Measurements from ENCODE around the gene EDRF1. TPM values are rescaled to one million over a fixed set of nuclear protein-coding genes. Genes with fewer than 3 reads are reported as not detected.

The EDRF1 gene
- total and polyA plus RNA-seq, 10 of the 15 experiments (the other 5 are each of a cell fraction or from before 2014, with no cell fraction given): 16.8 to 99.7 (median 42.9) TPM

GRCh38 chr10:125687507-125688185 lies 31.9 kb upstream of the EDRF1 start:
- no peak overlapping the region for H3K4me2 ChIP-seq (ENCODE audit: control insufficient read depth, insufficient read depth)
- RAD21 ChIA-PET (ENCODE audit: unreplicated experiment): no interaction called here

GRCh38 chr10:125689955-125690569 lies 29.4 kb upstream of the EDRF1 start:
- POLR2A ChIA-PET: no interaction called here
- no peak for ATAC-seq
- no peaks in the 10 kb centered on the region for H3K4me1 ChIP-seq (ENCODE audit: control insufficient read depth, insufficient read depth, low read length)
- H3K4me3 ChIP-seq: no peak overlapping the region
- DNase-seq (ENCODE audit: low read depth, low spot score): no peak
- CTCF ChIA-PET: no interaction called here
- BruUV-seq (replicated peaks): no TSS peak
- in situ Hi-C loops (cut with MboI) (no loop called here), intact Hi-C loops (cut with micrococcal nuclease; ENCODE audit: unreplicated experiment) (no loop called here)
- no peak overlapping the region for H3K27ac ChIP-seq (ENCODE audit: control insufficient read depth, insufficient read depth)
- SMC1A ChIA-PET (ENCODE audit: uncharacterized antibody, unreplicated experiment): interaction anchor here (0.8 kb wide), 1 partner anchor 10 kb away, joined by 3 read pairs; no protein-coding TSS in a partner anchor
- no peak overlapping the region for H3K9ac ChIP-seq (ENCODE audit: control insufficient read depth, insufficient read depth, low read length)
- H3K36me3 ChIP-seq (ENCODE audit: control insufficient read depth in 2 of 2, insufficient read depth in 2 of 2, low read length in 1 of 2): no peaks in the 10 kb centered on the region
- no peak for FAIRE-seq
- no peaks in the 10 kb centered on the region for H4K20me1 ChIP-seq (ENCODE audit: control insufficient read depth, insufficient read depth)
- no peak overlapping the region for H3K4me2 ChIP-seq (ENCODE audit: control insufficient read depth, insufficient read depth)
- RAD21 ChIA-PET (ENCODE audit: unreplicated experiment): no interaction called here
- H3K9me3 ChIP-seq (replicated peaks; ENCODE audit: control insufficient read depth, insufficient read depth, low read length): no peaks in the 10 kb centered on the region
- peaks cover 0 to 2% of the 10 kb centered on the region in 2 experiments; a peak in 1 of 4 replicates for H3K27me3 ChIP-seq (replicated peaks in 1 of 2; ENCODE audit: control insufficient read depth in 2 of 2, insufficient read depth in 2 of 2, low read length in 1 of 2)
- WGBS (ENCODE audit: insufficient coverage, insufficient replicate concordance, low lambda C conversion rate, missing lambda C conversion rate): 54% methylated on average over 8 of the region's 8 CpGs
- H3K79me2 ChIP-seq (ENCODE audit: control insufficient read depth, insufficient read depth, low read length): no peaks in the 10 kb centered on the region
- no peak overlapping the region for H2AFZ ChIP-seq (ENCODE audit: control insufficient read depth, low read depth, low read length)
- TF ChIP-seq SUZ12 (IDR thresholded peaks at IDR 0.05; ENCODE audit: unreplicated experiment): no peak
- TF ChIP-seq RAD51 (IDR thresholded peaks at IDR 0.05): no peak
- TF ChIP-seq CHD2 (IDR thresholded peaks at IDR 0.05; ENCODE audit: borderline replicate concordance, low read depth, low read length): no peak
- no peak for TF ChIP-seq CHD1 (IDR thresholded peaks at IDR 0.05; ENCODE audit: low read depth, low read length)
- no peak for TF ChIP-seq HDAC2 (IDR thresholded peaks at IDR 0.05)
- TF ChIP-seq SMC3 (IDR thresholded peaks at IDR 0.05; ENCODE audit: borderline replicate concordance, low read length): no peak
- no peak for TF ChIP-seq CREB1 (IDR thresholded peaks at IDR 0.05; ENCODE audit: low read depth)
- TF ChIP-seq USF1 (IDR thresholded peaks at IDR 0.05; ENCODE audit: borderline replicate concordance, extremely low read length, insufficient read depth, low read depth, low read length): no peak
- TF ChIP-seq TBL1XR1 (IDR thresholded peaks at IDR 0.05; ENCODE audit: low read depth, low read length): no peak
- TF ChIP-seq HDGF (IDR thresholded peaks at IDR 0.05): no peak
- TF ChIP-seq FOXK2 (IDR thresholded peaks at IDR 0.05): no peak
- TF ChIP-seq BHLHE40 (IDR thresholded peaks at IDR 0.05; ENCODE audit: borderline replicate concordance in 1 of 2, low read depth in 2 of 2, low read length in 1 of 2): no peak
- TF ChIP-seq HDAC6 (IDR thresholded peaks at IDR 0.05; ENCODE audit: unreplicated experiment): no peak

More at GRCh38 chr10:125687507-125688185, 31.9 kb upstream of the EDRF1 start:
- intact Hi-C loops (cut with micrococcal nuclease; ENCODE audit: unreplicated experiment) (no loop called here), in situ Hi-C loops (cut with MboI) (no loop called here)
- CTCF ChIA-PET: no interaction called here
- Histone ChIP-seq H3K27ac (ENCODE audit: control insufficient read depth, insufficient read depth) (no peak overlapping the region), H3K9ac (ENCODE audit: control insufficient read depth, insufficient read depth, low read length) (no peak overlapping the region), H4K20me1 (ENCODE audit: control insufficient read depth, insufficient read depth) (no peaks in the 10 kb centered on the region), H3K9me3 (replicated peaks; ENCODE audit: control insufficient read depth, insufficient read depth, low read length) (no peaks in the 10 kb centered on the region), H3K27me3 (replicated peaks in 1 of 2; ENCODE audit: control insufficient read depth in 2 of 2, insufficient read depth in 2 of 2, low read length in 1 of 2) (peaks cover 0 to 2% of the 10 kb centered on the region in 2 experiments; a peak in 2 of 4 replicates), H3K4me3 (no peak overlapping the region), H3K79me2 (ENCODE audit: control insufficient read depth, insufficient read depth, low read length) (no peaks in the 10 kb centered on the region), H2AFZ (ENCODE audit: control insufficient read depth, low read depth, low read length) (no peak overlapping the region), H3K4me1 (ENCODE audit: control insufficient read depth, insufficient read depth, low read length) (no peaks in the 10 kb centered on the region), H3K36me3 (ENCODE audit: control insufficient read depth in 2 of 2, insufficient read depth in 2 of 2, low read length in 1 of 2) (no peaks in the 10 kb centered on the region)
- whole genome bisulfite sequencing (ENCODE audit: insufficient coverage, insufficient replicate concordance, low lambda C conversion rate, missing lambda C conversion rate): 61% methylated on average over 3 of the region's 3 CpGs
- SMC1A ChIA-PET (ENCODE audit: uncharacterized antibody, unreplicated experiment): no interaction called here
- no peak for FAIRE-seq
- no peak for ATAC-seq
- DNase-seq (ENCODE audit: low read depth, low spot score): no peak
- TF ChIP-seq PBX3 (IDR thresholded peaks at IDR 0.05; ENCODE audit: insufficient replicate concordance, low read depth, low read length): no peak
- BruUV-seq (replicated peaks): no TSS peak
- POLR2A ChIA-PET: interaction anchor here (0.6 to 0.7 kb wide), 2 partner anchors 13 to 336 kb away, joined by 3 to 9 read pairs; no protein-coding TSS in a partner anchor

Measured in GM12878 (cell line).